H9 (cell line): ENCODE data around the gene OR2F2. TPM values are rescaled to one million over a fixed set of nuclear protein-coding genes. Genes with fewer than 3 reads are reported as not detected.

Experiments used
- DNase-seq: peaks from one replicate; pipeline ENCODE4 v3.0.0-alpha.2; 2017
- H2AFZ ChIP-seq: one replicate; pipeline ENCODE4 v1.6.1; 2013; ENCODE audit warnings: mild to moderate bottlenecking, low read length, control low read depth, moderate library complexity
- H2AK5ac ChIP-seq: 2 replicates; pipeline ENCODE4 v1.6.1; 2013; ENCODE audit warnings: low read length, control low read depth, mixed read lengths; ENCODE audit not compliant: insufficient read length
- H2BK120ac ChIP-seq: one replicate; pipeline ENCODE4 v1.6.1; 2013; ENCODE audit warnings: low read depth, mild to moderate bottlenecking, low read length, control low read depth, inconsistent platforms; ENCODE audit not compliant: poor library complexity, severe bottlenecking
- H2BK12ac ChIP-seq: 2 replicates; pipeline ENCODE4 v1.6.1; 2013; ENCODE audit warnings: low read length, control low read depth, mixed read lengths, low read depth; ENCODE audit not compliant: insufficient read length
- H2BK15ac ChIP-seq: 2 replicates; pipeline ENCODE4 v1.6.1; 2013; ENCODE audit warnings: low read depth, low read length, control low read depth
- H2BK20ac ChIP-seq: one replicate; pipeline ENCODE4 v1.6.1; 2013; ENCODE audit warnings: low read depth, mild to moderate bottlenecking, low read length, control low read depth, inconsistent platforms; ENCODE audit not compliant: poor library complexity, severe bottlenecking
- H2BK5ac ChIP-seq: 2 replicates; pipeline ENCODE4 v1.6.1; 2013; ENCODE audit warnings: low read length, control low read depth, mixed read lengths; ENCODE audit not compliant: insufficient read length
- H3K14ac ChIP-seq: 2 replicates; pipeline ENCODE4 v1.6.1; 2013; ENCODE audit warnings: low read length, control low read depth; ENCODE audit not compliant: insufficient read depth
- H3K18ac ChIP-seq: 2 replicates; pipeline ENCODE4 v1.6.1; 2013; ENCODE audit warnings: low read depth, mild to moderate bottlenecking, mixed read lengths, low read length, control low read depth; ENCODE audit not compliant: insufficient read length
- H3K23ac ChIP-seq: 2 replicates; pipeline ENCODE4 v1.6.1; 2013; ENCODE audit warnings: low read length, control low read depth, mixed read lengths, low read depth; ENCODE audit not compliant: insufficient read length
- H3K23me2 ChIP-seq: 2 replicates; pipeline ENCODE4 v1.6.1; 2013; ENCODE audit warnings: low read depth, mild to moderate bottlenecking, mixed read lengths, low read length, control low read depth; ENCODE audit not compliant: insufficient read length, poor library complexity, severe bottlenecking
- H3K27ac ChIP-seq: 2 replicates; pipeline ENCODE4 v1.5.1; 2013; ENCODE audit warnings: low read length, control low read depth, mixed read lengths, low read depth; ENCODE audit not compliant: insufficient read length
- H3K27me3 ChIP-seq: 2 replicates; pipeline ENCODE4 v1.6.1; 2013; ENCODE audit warnings: low read length, control low read depth, inconsistent platforms; ENCODE audit not compliant: insufficient read depth
- H3K4ac ChIP-seq: 2 replicates; pipeline ENCODE4 v1.6.1; 2013; ENCODE audit warnings: low read depth, mild to moderate bottlenecking, control low read depth, inconsistent platforms, low read length, moderate library complexity
- H3K4me1 ChIP-seq: 2 replicates; pipeline ENCODE4 v1.6.1; 2013; ENCODE audit warnings: low read length, control low read depth, inconsistent platforms; ENCODE audit not compliant: insufficient read depth
- H3K4me2 ChIP-seq: 2 replicates; pipeline ENCODE4 v1.6.1; 2013; ENCODE audit warnings: low read length, control low read depth, mixed read lengths; ENCODE audit not compliant: insufficient read length, insufficient read depth
- H3K56ac ChIP-seq: 2 replicates; pipeline ENCODE4 v1.6.1; 2013; ENCODE audit warnings: low read depth, mild to moderate bottlenecking, mixed read lengths, low read length, control low read depth; ENCODE audit not compliant: insufficient read length
- H3K79me1 ChIP-seq: 2 replicates; pipeline ENCODE4 v1.6.1; 2013; ENCODE audit warnings: low read depth, mild to moderate bottlenecking, moderate library complexity, low read length, control low read depth, inconsistent platforms; ENCODE audit not compliant: insufficient read depth, poor library complexity, severe bottlenecking
- H3K79me2 ChIP-seq: 2 replicates; pipeline ENCODE4 v1.6.1; 2013; ENCODE audit warnings: low read length, control low read depth, inconsistent platforms; ENCODE audit not compliant: insufficient read depth
- H3K9ac ChIP-seq: 2 replicates; pipeline ENCODE4 v1.6.1; 2013; ENCODE audit warnings: low read length, control low read depth, mixed read lengths; ENCODE audit not compliant: insufficient read length; ENCODE audit errors: extremely low read depth
- H3K9me3 ChIP-seq: one replicate; pipeline ENCODE4 v1.6.1; 2013; ENCODE audit warnings: low read depth, low read length, inconsistent platforms; ENCODE audit not compliant: control insufficient read depth
- H3T11ph ChIP-seq: one replicate; pipeline ENCODE4 v1.6.1; 2013; ENCODE audit warnings: mild to moderate bottlenecking, low read length, control low read depth, inconsistent platforms
- H4K20me1 ChIP-seq: one replicate; pipeline ENCODE4 v1.6.1; 2013; ENCODE audit not compliant: control insufficient read depth, insufficient read length, insufficient read depth
- H4K5ac ChIP-seq: 2 replicates; pipeline ENCODE4 v1.6.1; 2013; ENCODE audit warnings: low read depth, mild to moderate bottlenecking, mixed read lengths, low read length, control low read depth; ENCODE audit not compliant: insufficient read length
- H4K8ac ChIP-seq: replicated peaks from 2 replicates; pipeline ENCODE4 v1.6.1; 2013; ENCODE audit warnings: low read length, control low read depth, mixed read lengths, low read depth; ENCODE audit not compliant: insufficient read length
- H4K91ac ChIP-seq: 2 replicates; pipeline ENCODE4 v1.6.1; 2013; ENCODE audit warnings: low read depth, mild to moderate bottlenecking, moderate library complexity, mixed read lengths, low read length, control low read depth; ENCODE audit not compliant: insufficient read length
- H3K27ac Mint-ChIP-seq, 3 experiments: 2 replicates in 2 of 3; 3 replicates in 1 of 3; pipeline ENCODE4 v1.8.0; 2020 to 2021; ENCODE audit warnings: mixed read lengths in 3 of 3, mild to moderate bottlenecking in 1 of 3, moderate library complexity in 1 of 3
- H3K27me3 Mint-ChIP-seq: 2 replicates; pipeline ENCODE4 v1.8.0; 2021; ENCODE audit warnings: low read depth, mild to moderate bottlenecking, moderate library complexity, mixed read lengths
- H3K36me3 Mint-ChIP-seq, 3 experiments: 2 replicates in 2 of 3; 3 replicates in 1 of 3; pipeline ENCODE4 v1.8.0; 2020 to 2021; ENCODE audit warnings: low read depth in 3 of 3, mixed read lengths in 3 of 3; ENCODE audit not compliant: insufficient read depth in 1 of 3
- H3K4me1 Mint-ChIP-seq, 2 experiments: 2 replicates each; pipeline ENCODE4 v1.8.0; 2020; ENCODE audit warnings: mixed read lengths in 2 of 2
- H3K4me3 Mint-ChIP-seq, 2 experiments: 2 replicates in 1 of 2; 3 replicates in 1 of 2; pipeline ENCODE4 v1.8.0; 2020 to 2021; ENCODE audit warnings: mild to moderate bottlenecking in 2 of 2, mixed read lengths in 2 of 2, moderate library complexity in 1 of 2
- H3K9me3 Mint-ChIP-seq, 2 experiments: 2 replicates in 1 of 2; 3 replicates in 1 of 2; pipeline ENCODE4 v1.8.0; 2020; ENCODE audit warnings: mild to moderate bottlenecking in 2 of 2, mixed read lengths in 2 of 2, moderate library complexity in 1 of 2
- WGBS: extraction: QIAGEN DNeasy Blood & Tissue Kit; methylation state at CpG from one replicate; pipeline ENCODE4 v1.1.7; 2013; ENCODE audit warnings: missing lambda C conversion rate, low lambda C conversion rate, mixed read lengths; ENCODE audit not compliant: insufficient read length; ENCODE audit errors: extremely low coverage; 5-methylcytosine and 5-hydroxymethylcytosine counted together
- total RNA-seq: library from RNA; stranded (reverse); gene quantifications from 2 replicates; pipeline ENCODE4 v1.2.1, GENCODE V29; 2021
- TF ChIP-seq, protein P1 (sequence below): fragments of 200-600 bp; sonication (generic); conservative IDR thresholded peaks from 3 replicates; pipeline ENCODE4 v1.8.0; 2021; ENCODE audit warnings: antibody characterized with exemption, mild to moderate bottlenecking

OR2F2 gene
- total RNA-seq, 1 experiment from 2014 or later = not detected

DNA sequence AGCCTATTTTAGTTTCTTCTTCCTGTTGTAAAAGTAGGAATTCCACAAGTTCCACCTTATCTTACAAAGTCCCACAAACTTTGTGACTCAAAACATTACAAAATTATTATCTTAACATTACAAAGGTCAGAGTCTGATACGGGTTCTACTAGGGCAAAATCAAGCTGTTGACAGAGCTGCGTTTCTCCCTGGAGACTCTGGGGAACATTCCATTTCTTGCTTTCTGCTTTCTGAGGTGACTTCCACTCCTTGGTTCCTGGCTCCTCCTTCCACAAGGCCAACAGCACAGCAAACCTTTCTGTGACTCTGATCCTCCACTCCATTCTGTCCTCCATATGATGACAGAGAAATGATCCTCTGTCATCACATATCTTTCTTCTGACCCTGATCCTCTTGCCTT is 30.2 kb downstream of the OR2F2 start:
- no peak overlapping the region for H3K4me2 ChIP-seq

More for the DNA sequence above, 30.2 kb downstream of the OR2F2 start:
- no peak overlapping the region for H2AFZ ChIP-seq
- H3K9me3 ChIP-seq = no peaks in the 10 kb centered on the region
- Mint-ChIP-seq H3K4me1 (peaks cover 3% of the 10 kb centered on the region in 2 experiments; a peak in 3 of 4 replicates), H3K27ac (peak overlapping the region in 1 of 3 experiments; percentile 53; a peak in 2 of 7 replicates), H3K9me3 (no peaks in the 10 kb centered on the region; a peak in 1 of 5 replicates), H3K36me3 (no peaks in the 10 kb centered on the region; a peak in 1 of 7 replicates), H3K27me3 (no peaks in the 10 kb centered on the region), H3K4me3 (no peak overlapping the region)
- H3K27ac ChIP-seq = no peak overlapping the region
- no peak overlapping the region for H3K14ac ChIP-seq
- no peak overlapping the region for H2BK5ac ChIP-seq
- no peak overlapping the region for H2BK120ac ChIP-seq
- H3K79me1 ChIP-seq = no peaks in the 10 kb centered on the region
- no peak overlapping the region for H2AK5ac ChIP-seq
- H4K91ac ChIP-seq = no peak overlapping the region
- no peak overlapping the region for H3K56ac ChIP-seq
- no peaks in the 10 kb centered on the region for H3K4me1 ChIP-seq
- no peaks in the 10 kb centered on the region for H3K79me2 ChIP-seq
- WGBS = no CpG with 5 or more reads among the region's 2 CpGs
- H3K23me2 ChIP-seq = no peaks in the 10 kb centered on the region
- no peak overlapping the region for H4K5ac ChIP-seq
- no peak for DNase-seq
- H3K4ac ChIP-seq = no peak overlapping the region
- H3K9ac ChIP-seq = no peak overlapping the region
- H3K18ac ChIP-seq = no peak overlapping the region
- no peak overlapping the region for H3K23ac ChIP-seq
- no peak overlapping the region for H4K8ac ChIP-seq
- no peak overlapping the region for H3T11ph ChIP-seq
- no peaks in the 10 kb centered on the region for H3K27me3 ChIP-seq
- TF ChIP-seq, protein P1, sequence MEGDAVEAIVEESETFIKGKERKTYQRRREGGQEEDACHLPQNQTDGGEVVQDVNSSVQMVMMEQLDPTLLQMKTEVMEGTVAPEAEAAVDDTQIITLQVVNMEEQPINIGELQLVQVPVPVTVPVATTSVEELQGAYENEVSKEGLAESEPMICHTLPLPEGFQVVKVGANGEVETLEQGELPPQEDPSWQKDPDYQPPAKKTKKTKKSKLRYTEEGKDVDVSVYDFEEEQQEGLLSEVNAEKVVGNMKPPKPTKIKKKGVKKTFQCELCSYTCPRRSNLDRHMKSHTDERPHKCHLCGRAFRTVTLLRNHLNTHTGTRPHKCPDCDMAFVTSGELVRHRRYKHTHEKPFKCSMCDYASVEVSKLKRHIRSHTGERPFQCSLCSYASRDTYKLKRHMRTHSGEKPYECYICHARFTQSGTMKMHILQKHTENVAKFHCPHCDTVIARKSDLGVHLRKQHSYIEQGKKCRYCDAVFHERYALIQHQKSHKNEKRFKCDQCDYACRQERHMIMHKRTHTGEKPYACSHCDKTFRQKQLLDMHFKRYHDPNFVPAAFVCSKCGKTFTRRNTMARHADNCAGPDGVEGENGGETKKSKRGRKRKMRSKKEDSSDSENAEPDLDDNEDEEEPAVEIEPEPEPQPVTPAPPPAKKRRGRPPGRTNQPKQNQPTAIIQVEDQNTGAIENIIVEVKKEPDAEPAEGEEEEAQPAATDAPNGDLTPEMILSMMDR = no peak
- H2BK12ac ChIP-seq = no peak overlapping the region
- no peaks in the 10 kb centered on the region for H4K20me1 ChIP-seq
- no peak overlapping the region for H2BK15ac ChIP-seq
- no peak overlapping the region for H2BK20ac ChIP-seq
